Gastroesophageal sphincter (tissue), 4 donors: ENCODE data around the gene NEU3. TPM values are rescaled to one million over a fixed set of nuclear protein-coding genes. Genes with fewer than 3 reads are reported as not detected.

Experiments used
- ATAC-seq: fragments of 150-250 bp; one replicate; pipeline ENCODE4 v1.9.1; 2016; ENCODE audit warnings: mild to moderate bottlenecking, moderate library complexity
- H3K27ac ChIP-seq, 4 donors: fragments of 200-600 bp; sonication (generic) in 3 of 4; 1 replicate in 3 of 4; 2 replicates in 1 of 4; pipeline ENCODE4 v1.5.1; 2016 to 2019
- H3K27me3 ChIP-seq: fragments of 200-600 bp; sonication (generic); one replicate; pipeline ENCODE4 v1.5.1; 2019
- H3K36me3 ChIP-seq, 2 donors: fragments of 200-600 bp; sonication (generic); one replicate each; pipeline ENCODE4 v1.5.1; 2019; ENCODE audit warnings: control low read depth in 1 of 2
- H3K4me1 ChIP-seq, 3 donors: fragments of 200-600 bp; sonication (generic); 1 replicate in 2 of 3; 2 replicates in 1 of 3; pipeline ENCODE4 v1.5.1; 2016 to 2019; ENCODE audit warnings: control low read depth in 2 of 3
- H3K4me3 ChIP-seq, 2 donors: fragments of 200-600 bp; sonication (generic); one replicate each; pipeline ENCODE4 v1.5.1; 2019; ENCODE audit warnings: mild to moderate bottlenecking in 1 of 2, moderate library complexity in 1 of 2
- H3K9me3 ChIP-seq, 3 donors: fragments of 200-600 bp; sonication (generic); one replicate each; pipeline ENCODE4 v1.5.1; 2017 to 2019; ENCODE audit warnings: control low read depth in 2 of 3
- CTCF ChIP-seq, 4 experiments: fragments of 200-600 bp in 2 of 4; fragments of 450-650 bp in 2 of 4; sonication (generic) in 1 of 4; IDR thresholded peaks; one replicate each; pipeline ENCODE4 v1.5.1; 2017 to 2019; ENCODE audit warnings: antibody characterized with exemption in 4 of 4, mild to moderate bottlenecking in 2 of 4, moderate library complexity in 2 of 4
- EP300 ChIP-seq: sonication (generic); formaldehyde crosslinking; IDR thresholded peaks from one replicate; pipeline ENCODE4 v1.6.1; 2017; ENCODE audit warnings: antibody characterized with exemption, mild to moderate bottlenecking
- POLR2A ChIP-seq, 2 donors: fragments of 450-650 bp; IDR thresholded peaks; one replicate each; pipeline ENCODE4 v1.6.1; 2017; ENCODE audit warnings: antibody characterized with exemption in 2 of 2, mild to moderate bottlenecking in 2 of 2, moderate library complexity in 1 of 2
- POLR2AphosphoS5 ChIP-seq: sonication (generic); formaldehyde crosslinking; IDR thresholded peaks from one replicate; pipeline ENCODE4 v1.6.1; 2017; ENCODE audit warnings: antibody characterized with exemption
- WGBS, 2 donors: methylation state at CpG; one replicate each; pipeline ENCODE4 v1.1.5; 2018; ENCODE audit warnings: low coverage in 1 of 2; 5-methylcytosine and 5-hydroxymethylcytosine counted together
- total RNA-seq, 4 donors: library from RNA; depleted of rRNA; stranded (reverse); fragments of >200 nt; gene quantifications; one replicate each; pipeline ENCODE4 v1.1.0, GENCODE V29; 2016

The NEU3 gene
- total RNA-seq: 1 to 10 TPM; 4.1 to 7.5 (median 6.0) TPM

- TF ChIP-seq CTCF (IDR thresholded peaks at IDR 0.05): no peak
- peak in 1 of 2 donors; percentile 10 for TF ChIP-seq POLR2A (IDR thresholded peaks at IDR 0.05)
- TF ChIP-seq POLR2AphosphoS5: peak; percentile 31
- no peak for TF ChIP-seq EP300
- Histone ChIP-seq H3K27ac (peak within 1 kb of the TSS; percentile 19 to 84 (median 80)), H3K27me3 (no peaks in the 10 kb centered on the region), H3K4me3 (peak within 1 kb of the TSS; percentile 54 to 79), H3K9me3 (no peaks in the 10 kb centered on the region), H3K4me1 (peaks cover 0 to 12% (median 2%) of the 10 kb centered on the region in 3 donors), H3K36me3 (no peaks in the 10 kb centered on the region)
- peak; percentile 92 for ATAC-seq
- WGBS, 2 donors: 0% methylated on average over 1 to 4 of the region's 46 CpGs
These were observed at the start of gene NEU3 for GRCh38 chr11:74988541-74989259. Gene NEU3 (plus strand): TSS chr11:74988933. CDS start chr11:74989061, 128 bp downstream.

DNA sequence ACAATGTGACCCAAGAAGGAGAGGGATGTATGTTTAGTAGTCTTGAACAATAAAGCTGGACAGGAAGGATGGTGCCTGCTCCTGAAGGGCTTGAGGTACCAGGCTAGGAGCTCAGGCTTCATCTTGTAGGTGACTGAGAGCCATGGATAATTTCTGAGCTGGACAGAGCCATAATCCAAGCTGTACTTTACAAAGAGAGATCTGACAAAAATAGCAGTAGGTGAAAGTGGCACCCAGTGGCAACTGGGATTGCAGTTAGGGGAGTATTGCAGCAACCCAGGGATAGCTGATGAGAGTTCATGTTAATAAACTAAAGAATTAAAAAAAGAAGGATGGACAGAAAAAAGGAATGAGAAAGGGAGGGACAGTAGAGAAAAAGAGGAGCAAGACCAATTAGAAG lies 47.2 kb upstream of the NEU3 start:
- TF ChIP-seq EP300 (no peak), CTCF (IDR thresholded peaks at IDR 0.05) (no peak), POLR2A (IDR thresholded peaks at IDR 0.05) (no peak), POLR2AphosphoS5 (no peak)

DNA sequence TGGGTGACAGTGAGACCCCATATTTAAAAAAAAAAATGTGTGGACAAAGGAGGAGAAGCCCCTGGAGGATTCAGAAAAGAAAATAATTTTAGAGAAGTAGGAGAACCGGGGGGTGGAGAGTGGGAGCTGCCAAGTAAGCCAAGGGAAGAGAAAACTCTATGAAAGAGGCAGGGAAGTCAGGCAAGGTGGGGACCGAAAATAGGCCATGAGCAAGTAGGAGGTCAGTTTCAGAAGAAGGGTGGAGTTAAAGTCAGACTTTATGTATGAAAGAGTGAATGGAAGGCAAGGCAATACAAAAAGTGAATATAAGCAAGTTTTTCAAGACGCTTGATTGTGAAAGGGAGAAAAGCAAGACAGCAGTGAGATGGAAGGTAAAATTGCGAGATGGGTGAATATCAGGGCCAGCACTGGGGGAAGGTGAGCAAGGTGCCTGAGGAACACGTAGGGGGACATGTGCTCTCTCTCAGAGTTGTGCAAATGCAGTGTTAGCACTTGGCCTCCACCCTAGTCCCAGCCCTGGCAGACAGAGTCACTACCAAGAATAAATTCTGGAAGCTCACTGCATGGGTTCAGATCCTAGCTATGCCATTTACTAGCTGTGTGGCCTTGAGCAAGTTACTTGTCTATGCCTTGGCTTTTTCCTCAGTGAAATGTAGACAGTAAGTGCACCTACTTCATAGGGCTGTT lies 46.5 kb upstream of the NEU3 start:
- H3K4me3 ChIP-seq: no peak overlapping the region
- peaks cover 0 to 71% of the 10 kb centered on the region in 2 donors for H3K36me3 ChIP-seq
- no peaks in the 10 kb centered on the region for H3K27me3 ChIP-seq
- ATAC-seq: no peak
- TF ChIP-seq EP300 (no peak), CTCF (IDR thresholded peaks at IDR 0.05) (no peak), POLR2AphosphoS5 (no peak), POLR2A (IDR thresholded peaks at IDR 0.05) (no peak)
- H3K9me3 ChIP-seq: no peaks in the 10 kb centered on the region
- WGBS, 2 donors: 78 to 79% methylated on average over 5 of the region's 5 CpGs
- H3K27ac ChIP-seq: no peak overlapping the region
- H3K4me1 ChIP-seq: peaks cover 0 to 6% (median 0%) of the 10 kb centered on the region in 3 donors

More for the DNA sequence above, 47.2 kb upstream of the NEU3 start:
- no peaks in the 10 kb centered on the region for H3K9me3 ChIP-seq
- no peaks in the 10 kb centered on the region for H3K27me3 ChIP-seq
- no peak overlapping the region for H3K4me3 ChIP-seq
- peaks cover 0 to 6% (median 0%) of the 10 kb centered on the region in 3 donors for H3K4me1 ChIP-seq
- H3K27ac ChIP-seq: no peak overlapping the region
- no peak for ATAC-seq
- H3K36me3 ChIP-seq: peaks cover 0 to 78% of the 10 kb centered on the region in 2 donors

- Histone ChIP-seq H3K4me1 (peaks cover 2 to 47% (median 20%) of the 10 kb centered on the region in 3 donors), H3K27me3 (no peaks in the 10 kb centered on the region), H3K9me3 (no peaks in the 10 kb centered on the region), H3K4me3 (peak overlapping the region; percentile 82 to 92), H3K27ac (peak overlapping the region; percentile 32 to 86 (median 84)), H3K36me3 (peaks cover 0 to 18% of the 10 kb centered on the region in 2 donors)
- TF ChIP-seq CTCF (IDR thresholded peaks at IDR 0.05): no peak
- no peak for TF ChIP-seq POLR2A (IDR thresholded peaks at IDR 0.05)
- no peak for TF ChIP-seq EP300
- no peak for TF ChIP-seq POLR2AphosphoS5
- ATAC-seq: peak; percentile 14
- WGBS, 2 donors: 0 to 1% methylated on average over 2 to 9 of the region's 9 CpGs
These were observed 40.2 kb upstream of the NEU3 start for GRCh38 chr11:74948546-74948897.
